AG09309 (cell line): ENCODE measurements around the gene PRDM16.

Experiments
- DNase-seq: peaks from one replicate; pipeline ENCODE4 v3.0.0-alpha.2; 2010; ENCODE audit warnings: low read depth
- H3K4me3 ChIP-seq: 2 replicates; pipeline ENCODE4 v1.5.1; 2011; ENCODE audit warnings: mild to moderate bottlenecking, low read depth, low read length, moderate library complexity; ENCODE audit not compliant: control insufficient read depth
- TF ChIP-seq, protein P1 (sequence below): IDR thresholded peaks from 2 replicates; pipeline ENCODE4 v1.5.1; 2011; ENCODE audit warnings: mild to moderate bottlenecking, low read depth, low read length, inconsistent platforms; ENCODE audit not compliant: insufficient read depth, control insufficient read depth; ENCODE audit errors: missing control alignments

Gene PRDM16

DNA sequence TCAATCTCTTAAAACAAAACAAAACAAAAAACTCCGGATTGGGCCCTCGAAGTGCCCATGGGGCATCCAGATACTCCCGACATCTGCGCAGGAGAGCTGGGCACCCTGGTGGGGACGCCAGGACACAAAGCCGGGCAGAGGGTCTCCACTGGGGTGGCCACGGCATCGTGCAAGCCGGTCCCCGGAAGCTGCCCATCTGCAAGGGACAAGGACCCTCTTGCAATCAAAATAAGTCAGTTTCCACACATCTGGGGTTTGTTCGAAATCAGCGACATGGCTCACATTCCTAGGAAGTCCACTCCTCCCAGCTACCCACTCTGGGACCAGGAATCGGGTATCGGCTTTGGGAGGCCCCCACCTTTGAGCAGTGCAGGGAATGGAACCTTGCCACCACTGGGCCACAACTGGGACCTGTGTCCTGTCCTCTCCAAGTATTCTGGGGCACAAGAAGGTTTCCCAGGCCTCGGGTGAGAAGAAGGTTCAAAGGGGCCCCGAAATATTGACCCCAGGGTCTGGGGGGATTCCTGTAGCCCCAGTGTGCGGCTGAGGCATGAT is 4.6 kb upstream of the PRDM16 start:
- H3K4me3 ChIP-seq, result no peak overlapping the region
- no peak for DNase-seq
- TF ChIP-seq, protein P1, sequence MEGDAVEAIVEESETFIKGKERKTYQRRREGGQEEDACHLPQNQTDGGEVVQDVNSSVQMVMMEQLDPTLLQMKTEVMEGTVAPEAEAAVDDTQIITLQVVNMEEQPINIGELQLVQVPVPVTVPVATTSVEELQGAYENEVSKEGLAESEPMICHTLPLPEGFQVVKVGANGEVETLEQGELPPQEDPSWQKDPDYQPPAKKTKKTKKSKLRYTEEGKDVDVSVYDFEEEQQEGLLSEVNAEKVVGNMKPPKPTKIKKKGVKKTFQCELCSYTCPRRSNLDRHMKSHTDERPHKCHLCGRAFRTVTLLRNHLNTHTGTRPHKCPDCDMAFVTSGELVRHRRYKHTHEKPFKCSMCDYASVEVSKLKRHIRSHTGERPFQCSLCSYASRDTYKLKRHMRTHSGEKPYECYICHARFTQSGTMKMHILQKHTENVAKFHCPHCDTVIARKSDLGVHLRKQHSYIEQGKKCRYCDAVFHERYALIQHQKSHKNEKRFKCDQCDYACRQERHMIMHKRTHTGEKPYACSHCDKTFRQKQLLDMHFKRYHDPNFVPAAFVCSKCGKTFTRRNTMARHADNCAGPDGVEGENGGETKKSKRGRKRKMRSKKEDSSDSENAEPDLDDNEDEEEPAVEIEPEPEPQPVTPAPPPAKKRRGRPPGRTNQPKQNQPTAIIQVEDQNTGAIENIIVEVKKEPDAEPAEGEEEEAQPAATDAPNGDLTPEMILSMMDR, result no peak

DNA sequence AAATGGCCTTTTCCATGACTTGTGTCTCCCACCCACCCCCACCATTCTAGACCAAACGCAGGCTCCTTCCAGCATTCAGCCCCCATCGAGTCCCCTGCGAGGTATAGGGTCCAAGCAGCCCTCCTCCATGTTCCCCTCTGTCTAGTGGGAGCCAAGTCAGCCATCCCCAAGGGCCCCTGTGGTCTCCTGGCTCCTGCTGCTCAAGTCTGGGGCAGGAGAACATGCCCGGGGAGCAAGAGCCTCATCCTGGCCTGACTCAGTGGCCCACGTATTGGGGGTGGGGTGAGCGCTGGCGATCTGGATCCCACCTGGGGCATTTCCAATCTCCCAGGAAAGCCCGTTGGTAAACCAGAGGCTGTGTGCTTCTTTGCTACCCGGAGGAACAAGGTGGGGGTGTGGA is 4.1 kb upstream of the PRDM16 start:
- TF ChIP-seq, protein P1, result no peak
- no peak overlapping the region for H3K4me3 ChIP-seq
- DNase-seq, result no peak

- TF ChIP-seq, protein P1, result no peak
- no peak overlapping the region for H3K4me3 ChIP-seq
- no peak for DNase-seq
Measured at GRCh38 chr1:3065396-3065795, 3.6 kb upstream of the PRDM16 start.

GRCh38 chr1:3065797-3066196 is 3.2 kb upstream of the PRDM16 start:
- no peak overlapping the region for H3K4me3 ChIP-seq
- TF ChIP-seq, protein P1, result no peak
- no peak for DNase-seq

DNA sequence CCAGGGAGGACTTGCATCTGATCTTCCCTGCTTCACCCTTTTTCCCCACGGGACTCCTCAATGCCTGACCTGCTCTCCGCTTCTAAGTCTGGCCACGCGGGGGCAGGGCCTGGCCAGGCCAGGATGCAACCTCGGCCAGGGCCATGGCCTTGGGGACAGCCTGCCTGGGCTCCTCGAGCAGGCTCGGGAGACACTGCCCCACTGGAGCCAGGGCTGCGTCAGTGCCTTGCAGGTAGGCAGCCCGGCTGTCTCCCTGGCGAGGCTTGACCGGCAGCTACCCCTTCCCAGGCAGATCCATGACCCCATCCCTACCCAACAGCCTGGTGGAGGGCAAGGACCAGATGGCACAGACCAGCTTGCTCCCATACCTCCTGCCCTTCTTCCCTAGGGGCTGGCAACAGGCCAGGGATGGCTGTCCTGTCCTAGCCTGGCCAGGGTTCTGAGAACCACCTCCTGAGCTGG is 2.7 kb upstream of the PRDM16 start:
- TF ChIP-seq, protein P1, result no peak
- no peak overlapping the region for H3K4me3 ChIP-seq
- DNase-seq, result no peak

- H3K4me3 ChIP-seq, result no peak overlapping the region
- no peak for DNase-seq
- TF ChIP-seq, protein P1, result no peak
Measured at GRCh38 chr1:3066826-3067225, 2.2 kb upstream of the PRDM16 start.

- H3K4me3 ChIP-seq, result no peak overlapping the region
- TF ChIP-seq, protein P1, result no peak
- no peak for DNase-seq
Measured at GRCh38 chr1:3067301-3067670, 1.7 kb upstream of the PRDM16 start.
